ES-I3 (cell line): ENCODE measurements around the gene TSPAN18.

Experiments
- H3K36me3 ChIP-seq: 2 replicates; pipeline ENCODE4 v1.6.1; 2013; ENCODE audit warnings: mild to moderate bottlenecking, low read length, control low read depth, moderate library complexity; ENCODE audit not compliant: insufficient read depth
- H3K4me1 ChIP-seq: 2 replicates; pipeline ENCODE4 v1.6.1; 2013; ENCODE audit warnings: mild to moderate bottlenecking, control low read depth, low read length; ENCODE audit not compliant: insufficient read depth
- H3K9ac ChIP-seq: 2 replicates; pipeline ENCODE4 v1.6.1; 2013; ENCODE audit warnings: low read depth, mild to moderate bottlenecking, low read length, moderate library complexity
- H3K9me3 ChIP-seq: 2 replicates; pipeline ENCODE4 v1.6.1; 2013; ENCODE audit warnings: mild to moderate bottlenecking, low read length, moderate library complexity; ENCODE audit not compliant: control insufficient read depth, insufficient read depth

TSPAN18 gene

DNA sequence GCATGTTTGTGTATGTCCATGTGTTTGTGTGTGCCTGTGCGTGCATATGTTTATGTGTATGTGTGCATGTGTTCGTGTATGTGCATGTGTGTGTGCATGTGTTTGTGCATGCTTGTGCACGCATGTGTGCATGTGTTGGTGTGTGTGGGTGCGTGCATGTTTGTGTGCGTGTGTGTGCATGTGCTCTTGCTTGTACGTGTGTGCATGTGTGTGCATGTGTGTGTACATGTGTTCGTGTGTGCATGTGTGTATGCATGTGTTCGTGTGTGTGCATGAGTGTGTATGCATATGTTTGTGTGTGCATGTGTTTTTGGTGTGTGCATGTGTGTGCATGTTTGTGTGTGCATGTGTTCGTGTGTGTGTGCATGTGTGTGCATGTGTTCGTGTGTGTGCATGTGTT lies 63.4 kb downstream of the TSPAN18 start:
- H3K9ac ChIP-seq = no peak overlapping the region
- no peaks in the 10 kb centered on the region for H3K36me3 ChIP-seq
- no peaks in the 10 kb centered on the region for H3K9me3 ChIP-seq
- H3K4me1 ChIP-seq = peaks cover 16% of the 10 kb centered on the region

DNA sequence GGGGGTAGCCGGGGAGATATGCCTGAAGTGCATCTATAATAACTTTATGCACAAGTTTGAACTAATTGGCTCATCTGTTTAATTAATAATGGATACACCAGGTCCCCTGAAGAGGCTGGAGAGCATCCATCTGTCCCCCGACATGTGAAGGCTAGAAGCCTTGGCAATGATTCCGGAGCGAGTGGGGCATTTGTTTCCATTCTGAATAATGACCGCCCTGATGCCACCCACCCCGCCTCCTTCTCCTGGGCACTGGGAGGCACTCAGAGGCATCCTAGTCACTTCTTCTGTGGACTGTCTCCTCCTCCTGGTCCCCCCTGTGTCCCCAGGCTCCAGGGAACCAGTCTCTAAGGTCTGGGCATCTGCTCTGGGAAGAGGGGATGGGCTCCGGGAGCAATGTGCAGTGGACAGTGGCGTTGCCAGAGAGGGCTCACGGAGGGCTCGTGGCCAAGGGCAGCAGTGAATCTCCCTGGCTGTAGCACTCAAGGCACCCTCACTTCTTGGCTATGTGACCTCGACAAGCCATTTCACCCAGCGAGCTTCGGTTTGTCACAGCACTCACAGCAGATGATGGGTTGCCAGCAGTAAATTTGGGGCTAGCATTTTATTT lies 64.7 kb downstream of the TSPAN18 start:
- Histone ChIP-seq H3K36me3 (no peaks in the 10 kb centered on the region), H3K9me3 (no peaks in the 10 kb centered on the region), H3K4me1 (peaks cover 14% of the 10 kb centered on the region), H3K9ac (no peak overlapping the region)

DNA sequence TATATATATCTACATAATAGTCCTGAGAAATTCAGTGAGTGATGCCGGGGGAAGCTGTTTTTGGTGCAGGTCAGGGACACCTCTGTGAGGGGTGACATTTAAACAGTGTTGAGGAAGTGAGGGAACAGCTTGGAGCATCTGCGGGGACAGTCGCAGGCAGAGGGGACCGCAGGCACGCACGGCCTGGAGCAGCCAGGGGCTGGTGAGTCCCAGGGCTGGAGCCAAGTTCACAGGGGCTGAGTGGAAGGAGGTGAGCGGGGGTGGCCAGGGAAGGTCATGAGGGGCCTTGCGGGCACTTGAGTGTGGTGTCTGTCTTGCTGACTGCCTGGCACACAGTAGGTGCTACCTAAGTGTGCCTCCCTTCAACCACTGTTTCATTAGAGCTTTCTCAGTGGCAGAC lies 65.4 kb downstream of the TSPAN18 start:
- no peaks in the 10 kb centered on the region for H3K36me3 ChIP-seq
- H3K9ac ChIP-seq = no peak overlapping the region
- H3K4me1 ChIP-seq = peaks cover 21% of the 10 kb centered on the region
- H3K9me3 ChIP-seq = no peaks in the 10 kb centered on the region

DNA sequence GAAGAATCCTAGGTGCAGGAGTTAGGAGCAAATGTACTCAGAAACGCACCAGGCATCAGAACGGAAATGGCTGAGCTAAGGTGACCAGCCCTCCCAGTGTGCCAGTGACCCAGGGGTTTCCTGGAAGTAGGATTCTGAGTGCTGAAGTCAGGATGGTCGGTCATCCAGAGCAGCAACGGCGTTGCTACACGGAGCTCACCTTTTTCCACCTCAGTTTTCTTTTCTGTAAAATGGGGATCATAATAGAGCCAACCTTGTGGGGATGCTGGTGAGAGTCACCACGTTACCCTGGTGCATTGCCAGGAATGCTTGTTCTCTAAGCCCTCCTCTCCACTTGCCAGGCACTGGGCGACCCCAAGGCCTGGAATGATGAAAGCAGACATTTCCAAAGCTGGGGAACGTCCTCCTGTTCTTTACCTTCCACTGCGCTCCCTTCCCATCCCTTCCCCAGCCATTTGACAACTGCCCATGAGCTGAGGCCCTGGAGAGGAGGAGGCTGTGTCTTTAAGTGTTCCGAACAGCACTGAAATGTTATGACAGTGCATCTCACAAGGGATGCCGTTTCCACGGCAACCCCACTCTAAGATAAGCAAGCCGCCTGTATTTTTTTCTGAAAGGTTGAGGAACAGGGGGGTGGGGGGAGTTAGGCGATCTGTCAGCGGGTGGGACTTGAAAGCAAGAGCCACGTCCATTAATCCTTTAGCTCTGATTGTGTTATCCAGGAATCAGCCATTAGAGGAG lies 66.8 kb downstream of the TSPAN18 start:
- Histone ChIP-seq H3K9me3 (no peaks in the 10 kb centered on the region), H3K4me1 (peaks cover 29% of the 10 kb centered on the region), H3K9ac (no peak overlapping the region), H3K36me3 (no peaks in the 10 kb centered on the region)

DNA sequence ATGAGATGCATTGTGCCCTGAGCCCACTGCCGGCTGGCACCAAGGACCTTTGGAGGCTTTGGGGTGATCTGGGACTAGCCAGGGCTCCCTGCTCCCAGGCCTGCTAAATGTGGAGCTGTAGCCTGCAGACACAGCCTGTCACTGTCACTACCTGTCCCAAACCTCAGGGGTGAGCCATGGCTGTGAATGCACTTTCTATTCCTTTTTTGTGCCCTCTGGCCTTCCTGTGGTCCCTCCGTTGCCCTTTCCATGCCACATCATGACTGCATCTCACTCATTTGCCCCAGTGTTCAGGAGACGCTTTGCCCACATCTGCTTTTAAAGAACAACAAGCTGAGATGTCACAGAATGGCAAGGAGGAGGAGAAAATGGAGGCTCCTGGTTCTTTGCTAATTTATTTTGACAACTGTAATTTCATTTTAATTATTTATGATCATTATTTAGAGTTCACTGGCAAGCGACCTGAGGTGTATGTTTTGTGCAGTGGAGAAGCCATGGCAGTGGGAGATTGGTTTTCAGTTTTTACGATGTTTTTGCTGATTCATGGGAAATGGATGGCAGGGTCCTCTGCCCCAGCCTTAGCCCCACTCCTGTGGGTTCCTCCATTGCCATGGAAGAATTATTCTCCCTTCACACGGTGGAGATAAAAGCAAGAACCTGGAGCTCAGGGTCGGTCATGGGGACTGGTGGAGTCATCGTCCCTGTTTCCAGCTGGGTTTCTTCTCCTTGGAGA lies 69.2 kb downstream of the TSPAN18 start:
- Histone ChIP-seq H3K9ac (no peak overlapping the region), H3K4me1 (peaks cover 29% of the 10 kb centered on the region), H3K9me3 (no peaks in the 10 kb centered on the region), H3K36me3 (no peaks in the 10 kb centered on the region)

DNA sequence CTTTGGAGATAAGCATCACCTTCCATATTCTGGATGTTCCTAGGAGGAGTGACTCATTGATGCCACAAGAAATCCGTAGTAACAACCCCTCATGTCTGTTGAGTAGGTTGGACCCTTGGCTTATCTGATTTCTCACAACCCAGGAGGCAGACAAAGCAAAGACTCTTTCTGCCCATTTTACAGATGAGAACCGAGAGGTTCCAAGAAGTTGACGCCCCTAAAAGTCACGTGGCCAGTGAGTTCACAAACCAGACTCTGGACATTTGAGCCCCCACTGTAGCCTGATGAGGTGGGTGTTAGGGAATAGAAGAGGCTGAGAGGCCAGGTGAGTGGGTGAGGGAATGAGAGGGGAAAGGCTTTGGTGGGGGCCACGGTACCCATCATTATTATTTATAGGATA lies 70.3 kb downstream of the TSPAN18 start:
- Histone ChIP-seq H3K36me3 (no peaks in the 10 kb centered on the region), H3K9me3 (no peaks in the 10 kb centered on the region), H3K4me1 (peaks cover 34% of the 10 kb centered on the region), H3K9ac (no peak overlapping the region)

DNA sequence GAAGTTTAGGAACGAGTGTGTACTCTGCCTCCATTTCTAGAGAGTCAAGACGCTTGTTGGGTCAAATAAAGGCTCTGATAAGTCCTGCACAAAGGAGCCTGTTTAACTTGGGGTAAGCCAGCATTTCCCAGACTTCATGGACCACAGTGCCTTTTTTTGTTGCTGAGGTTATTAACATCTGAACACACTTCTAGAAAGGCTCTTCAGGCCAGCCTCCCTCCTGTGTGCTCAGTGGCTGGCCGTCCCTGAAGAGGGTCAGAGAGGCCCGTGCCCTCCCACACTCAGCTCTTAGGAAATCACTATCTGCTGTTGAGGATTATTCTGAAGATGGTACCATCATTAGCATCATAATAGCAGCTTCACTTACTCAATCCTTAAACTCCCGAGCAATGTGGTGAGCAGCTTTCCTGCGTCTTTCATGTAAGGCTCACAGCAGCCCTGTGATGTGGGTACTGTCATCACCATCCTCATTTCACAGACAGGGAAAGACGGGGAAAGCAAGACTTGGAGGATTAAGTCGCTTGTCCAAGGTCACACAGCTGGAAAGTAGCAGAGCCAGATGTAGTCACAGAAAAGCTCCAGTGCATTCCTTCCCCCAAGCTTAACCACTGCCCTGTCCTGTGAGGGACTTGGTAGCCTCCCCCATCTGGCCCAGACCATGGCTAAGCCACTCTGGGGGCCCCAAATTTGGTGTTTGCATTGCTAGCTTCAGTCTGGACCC lies 71.3 kb downstream of the TSPAN18 start:
- Histone ChIP-seq H3K9ac (no peak overlapping the region), H3K9me3 (no peaks in the 10 kb centered on the region), H3K4me1 (peaks cover 34% of the 10 kb centered on the region), H3K36me3 (no peaks in the 10 kb centered on the region)

DNA sequence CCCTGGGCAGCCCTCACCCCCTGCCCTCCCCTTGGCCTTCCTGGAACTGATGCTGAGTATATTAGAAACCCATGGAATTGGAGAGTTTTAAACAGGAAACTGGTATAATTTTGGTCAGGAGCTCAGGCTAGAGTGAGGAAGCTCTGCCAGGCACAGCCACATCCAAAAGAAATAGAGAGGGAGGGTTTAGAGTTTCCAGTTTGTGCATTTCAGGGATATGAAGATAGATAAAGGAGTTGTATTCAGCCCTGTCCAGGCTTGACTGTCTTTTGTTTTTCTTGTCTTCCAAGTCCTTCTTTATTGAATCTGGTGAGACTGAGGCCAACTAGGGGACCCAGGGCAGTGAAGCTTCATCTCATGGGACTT lies 71.8 kb downstream of the TSPAN18 start:
- H3K36me3 ChIP-seq = no peaks in the 10 kb centered on the region
- H3K9me3 ChIP-seq = no peaks in the 10 kb centered on the region
- H3K4me1 ChIP-seq = peaks cover 34% of the 10 kb centered on the region
- H3K9ac ChIP-seq = no peak overlapping the region

DNA sequence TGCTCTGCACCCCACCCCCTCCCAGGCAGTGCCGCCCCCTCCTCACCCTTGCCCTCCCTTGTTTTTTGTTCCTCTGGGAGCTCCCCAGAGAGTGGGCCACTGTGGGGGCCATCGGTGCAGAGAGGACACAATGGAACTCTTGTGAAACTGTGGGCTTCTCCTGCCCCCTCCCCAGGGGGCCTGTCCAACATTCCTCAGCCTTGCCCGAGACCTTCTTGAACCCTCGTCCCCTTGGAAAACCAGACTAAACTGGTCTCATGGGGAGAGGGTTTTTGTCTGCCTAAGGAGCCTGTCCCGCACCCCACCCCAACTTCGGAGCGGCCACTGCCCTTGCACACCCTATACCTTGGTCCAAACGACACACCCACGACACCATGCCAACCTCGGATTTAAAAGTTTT lies 72.2 kb downstream of the TSPAN18 start:
- H3K4me1 ChIP-seq = peaks cover 34% of the 10 kb centered on the region
- no peaks in the 10 kb centered on the region for H3K36me3 ChIP-seq

DNA sequence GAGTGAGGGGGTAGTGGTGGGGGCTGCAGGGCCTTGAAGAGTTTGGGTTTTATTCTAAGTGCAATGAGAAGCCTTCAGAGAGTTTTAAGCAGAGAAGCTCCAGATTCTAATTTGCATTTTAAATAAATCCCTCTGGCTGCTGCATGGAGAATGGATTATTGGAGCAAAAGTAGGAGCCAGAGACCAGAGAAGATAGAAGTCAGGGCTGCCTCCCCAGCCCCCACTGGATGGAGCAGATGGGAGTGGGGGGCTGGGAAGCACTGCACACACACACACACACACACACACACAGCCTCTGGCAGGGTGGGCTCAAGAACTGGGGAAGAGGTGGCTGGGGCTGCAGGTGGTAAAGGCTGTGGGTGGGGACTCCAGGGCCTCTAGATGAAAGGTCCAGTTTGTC lies 75.6 kb downstream of the TSPAN18 start:
- no peak overlapping the region for H3K9ac ChIP-seq
- H3K4me1 ChIP-seq = peaks cover 35% of the 10 kb centered on the region
- no peaks in the 10 kb centered on the region for H3K9me3 ChIP-seq
- H3K36me3 ChIP-seq = no peaks in the 10 kb centered on the region

More for the DNA sequence above, 72.2 kb downstream of the TSPAN18 start:
- Histone ChIP-seq H3K9ac (no peak overlapping the region), H3K9me3 (no peaks in the 10 kb centered on the region)

DNA sequence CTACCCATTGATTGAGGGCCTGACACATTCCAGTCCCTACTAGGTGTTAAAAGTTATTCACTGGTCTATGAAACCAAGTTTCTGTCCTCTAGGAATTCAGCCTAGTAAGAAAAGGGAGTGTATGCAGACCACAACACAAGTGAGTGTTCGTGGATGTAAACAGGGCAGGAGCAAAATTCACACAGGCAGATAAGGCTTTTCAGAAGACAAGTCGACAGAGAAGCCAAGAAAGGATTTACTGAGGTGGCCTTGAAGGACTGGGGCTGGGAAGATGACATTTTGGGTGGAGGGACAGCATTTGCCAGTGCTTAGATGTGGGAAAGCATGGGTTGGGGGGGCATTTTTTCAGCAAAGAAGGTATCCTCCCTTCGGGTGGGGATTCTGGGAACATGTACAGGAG lies 76.2 kb downstream of the TSPAN18 start:
- Histone ChIP-seq H3K9ac (no peak overlapping the region), H3K36me3 (no peaks in the 10 kb centered on the region), H3K9me3 (no peaks in the 10 kb centered on the region), H3K4me1 (peaks cover 30% of the 10 kb centered on the region)

DNA sequence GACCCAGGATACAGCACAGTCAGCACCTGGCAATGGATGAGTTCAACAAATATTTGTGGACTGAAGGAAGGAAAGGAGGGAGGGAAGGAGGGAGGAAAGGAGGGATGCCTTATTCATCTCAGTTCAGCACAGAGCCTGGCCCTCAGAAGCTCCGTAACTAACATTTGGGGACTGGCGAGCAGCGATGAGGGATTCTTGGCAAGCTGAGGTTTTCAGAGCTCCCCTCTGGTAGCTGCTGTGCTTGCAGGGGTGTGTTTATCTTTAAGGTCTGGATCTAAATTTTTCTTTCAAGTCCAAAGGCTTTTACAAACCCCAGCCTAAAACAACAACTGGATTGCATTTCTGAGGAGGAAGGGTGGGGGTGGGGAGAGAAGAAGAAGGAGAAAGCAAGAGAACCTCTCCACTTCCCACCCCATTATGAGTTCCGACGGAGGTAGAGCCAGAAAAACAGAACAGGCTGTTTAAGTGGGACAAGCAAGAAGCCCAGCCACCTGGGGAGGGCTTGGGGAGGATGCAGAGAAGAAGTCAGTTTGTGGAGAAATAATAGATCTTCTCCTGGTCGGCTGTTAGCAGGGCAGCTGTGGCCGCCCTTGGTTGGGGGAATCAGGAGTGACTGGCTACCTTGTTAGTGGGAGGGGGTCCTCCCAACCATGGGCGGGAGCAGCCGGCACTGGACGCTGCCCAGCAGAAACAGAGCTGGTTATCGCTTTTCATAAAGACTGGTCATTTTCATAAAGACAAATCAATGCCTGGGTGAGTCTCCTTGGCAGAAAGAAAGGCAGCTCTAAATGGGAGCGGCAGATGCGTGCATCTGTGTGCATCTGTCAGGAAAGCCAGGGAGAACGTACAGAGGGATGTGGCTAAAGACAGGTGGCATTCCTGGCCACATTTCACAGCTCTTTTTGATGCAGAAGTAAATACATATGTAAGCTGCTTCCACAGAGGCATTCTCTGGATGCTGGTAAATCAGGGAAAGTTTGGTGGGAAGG lies 78.0 kb downstream of the TSPAN18 start:
- Histone ChIP-seq H3K9me3 (no peaks in the 10 kb centered on the region), H3K4me1 (peaks cover 16% of the 10 kb centered on the region), H3K9ac (no peak overlapping the region), H3K36me3 (no peaks in the 10 kb centered on the region)

DNA sequence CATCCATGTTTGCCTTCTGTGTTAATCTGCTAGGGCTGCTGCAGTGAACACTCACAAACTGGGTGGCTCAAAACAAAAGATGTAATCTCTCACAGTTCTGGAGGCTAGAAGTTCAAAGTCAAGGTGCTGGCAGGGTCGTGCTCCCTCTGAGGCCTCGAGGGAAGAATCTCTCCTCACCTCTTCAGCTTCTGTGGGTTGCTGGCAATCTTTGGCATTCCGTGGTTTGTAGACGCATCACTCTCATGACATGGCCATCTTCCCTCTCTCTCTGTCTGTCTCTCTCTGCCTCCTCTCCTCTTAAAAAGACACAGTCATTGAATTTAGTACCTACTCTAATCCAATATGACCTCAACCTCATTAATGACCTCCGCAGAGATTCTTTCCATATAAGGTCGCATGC lies 78.8 kb downstream of the TSPAN18 start:
- Histone ChIP-seq H3K9me3 (no peaks in the 10 kb centered on the region), H3K36me3 (no peaks in the 10 kb centered on the region), H3K4me1 (peaks cover 16% of the 10 kb centered on the region), H3K9ac (no peak overlapping the region)
